H9 (cell line): ENCODE measurements around the gene GLB1L3. TPM values are rescaled to one million over a fixed set of nuclear protein-coding genes. Genes with fewer than 3 reads are reported as not detected.

ENCODE experiments used
- DNase-seq: peaks from one replicate; pipeline ENCODE4 v3.0.0-alpha.2; 2017
- H2AFZ ChIP-seq: one replicate; pipeline ENCODE4 v1.6.1; 2013; ENCODE audit warnings: mild to moderate bottlenecking, low read length, control low read depth, moderate library complexity
- H2AK5ac ChIP-seq: 2 replicates; pipeline ENCODE4 v1.6.1; 2013; ENCODE audit warnings: low read length, control low read depth, mixed read lengths; ENCODE audit not compliant: insufficient read length
- H2BK120ac ChIP-seq: one replicate; pipeline ENCODE4 v1.6.1; 2013; ENCODE audit warnings: low read depth, mild to moderate bottlenecking, low read length, control low read depth, inconsistent platforms; ENCODE audit not compliant: poor library complexity, severe bottlenecking
- H2BK12ac ChIP-seq: 2 replicates; pipeline ENCODE4 v1.6.1; 2013; ENCODE audit warnings: low read length, control low read depth, mixed read lengths, low read depth; ENCODE audit not compliant: insufficient read length
- H2BK15ac ChIP-seq: 2 replicates; pipeline ENCODE4 v1.6.1; 2013; ENCODE audit warnings: low read depth, low read length, control low read depth
- H2BK20ac ChIP-seq: one replicate; pipeline ENCODE4 v1.6.1; 2013; ENCODE audit warnings: low read depth, mild to moderate bottlenecking, low read length, control low read depth, inconsistent platforms; ENCODE audit not compliant: poor library complexity, severe bottlenecking
- H2BK5ac ChIP-seq: 2 replicates; pipeline ENCODE4 v1.6.1; 2013; ENCODE audit warnings: low read length, control low read depth, mixed read lengths; ENCODE audit not compliant: insufficient read length
- H3K14ac ChIP-seq: 2 replicates; pipeline ENCODE4 v1.6.1; 2013; ENCODE audit warnings: low read length, control low read depth; ENCODE audit not compliant: insufficient read depth
- H3K18ac ChIP-seq: 2 replicates; pipeline ENCODE4 v1.6.1; 2013; ENCODE audit warnings: low read depth, mild to moderate bottlenecking, mixed read lengths, low read length, control low read depth; ENCODE audit not compliant: insufficient read length
- H3K23ac ChIP-seq: 2 replicates; pipeline ENCODE4 v1.6.1; 2013; ENCODE audit warnings: low read length, control low read depth, mixed read lengths, low read depth; ENCODE audit not compliant: insufficient read length
- H3K23me2 ChIP-seq: 2 replicates; pipeline ENCODE4 v1.6.1; 2013; ENCODE audit warnings: low read depth, mild to moderate bottlenecking, mixed read lengths, low read length, control low read depth; ENCODE audit not compliant: insufficient read length, poor library complexity, severe bottlenecking
- H3K27ac ChIP-seq: 2 replicates; pipeline ENCODE4 v1.5.1; 2013; ENCODE audit warnings: low read length, control low read depth, mixed read lengths, low read depth; ENCODE audit not compliant: insufficient read length
- H3K27me3 ChIP-seq: 2 replicates; pipeline ENCODE4 v1.6.1; 2013; ENCODE audit warnings: low read length, control low read depth, inconsistent platforms; ENCODE audit not compliant: insufficient read depth
- H3K4ac ChIP-seq: 2 replicates; pipeline ENCODE4 v1.6.1; 2013; ENCODE audit warnings: low read depth, mild to moderate bottlenecking, control low read depth, inconsistent platforms, low read length, moderate library complexity
- H3K4me1 ChIP-seq: 2 replicates; pipeline ENCODE4 v1.6.1; 2013; ENCODE audit warnings: low read length, control low read depth, inconsistent platforms; ENCODE audit not compliant: insufficient read depth
- H3K4me2 ChIP-seq: 2 replicates; pipeline ENCODE4 v1.6.1; 2013; ENCODE audit warnings: low read length, control low read depth, mixed read lengths; ENCODE audit not compliant: insufficient read length, insufficient read depth
- H3K56ac ChIP-seq: 2 replicates; pipeline ENCODE4 v1.6.1; 2013; ENCODE audit warnings: low read depth, mild to moderate bottlenecking, mixed read lengths, low read length, control low read depth; ENCODE audit not compliant: insufficient read length
- H3K79me1 ChIP-seq: 2 replicates; pipeline ENCODE4 v1.6.1; 2013; ENCODE audit warnings: low read depth, mild to moderate bottlenecking, moderate library complexity, low read length, control low read depth, inconsistent platforms; ENCODE audit not compliant: insufficient read depth, poor library complexity, severe bottlenecking
- H3K79me2 ChIP-seq: 2 replicates; pipeline ENCODE4 v1.6.1; 2013; ENCODE audit warnings: low read length, control low read depth, inconsistent platforms; ENCODE audit not compliant: insufficient read depth
- H3K9ac ChIP-seq: 2 replicates; pipeline ENCODE4 v1.6.1; 2013; ENCODE audit warnings: low read length, control low read depth, mixed read lengths; ENCODE audit not compliant: insufficient read length; ENCODE audit errors: extremely low read depth
- H3K9me3 ChIP-seq: one replicate; pipeline ENCODE4 v1.6.1; 2013; ENCODE audit warnings: low read depth, low read length, inconsistent platforms; ENCODE audit not compliant: control insufficient read depth
- H3T11ph ChIP-seq: one replicate; pipeline ENCODE4 v1.6.1; 2013; ENCODE audit warnings: mild to moderate bottlenecking, low read length, control low read depth, inconsistent platforms
- H4K20me1 ChIP-seq: one replicate; pipeline ENCODE4 v1.6.1; 2013; ENCODE audit not compliant: control insufficient read depth, insufficient read length, insufficient read depth
- H4K5ac ChIP-seq: 2 replicates; pipeline ENCODE4 v1.6.1; 2013; ENCODE audit warnings: low read depth, mild to moderate bottlenecking, mixed read lengths, low read length, control low read depth; ENCODE audit not compliant: insufficient read length
- H4K8ac ChIP-seq: replicated peaks from 2 replicates; pipeline ENCODE4 v1.6.1; 2013; ENCODE audit warnings: low read length, control low read depth, mixed read lengths, low read depth; ENCODE audit not compliant: insufficient read length
- H4K91ac ChIP-seq: 2 replicates; pipeline ENCODE4 v1.6.1; 2013; ENCODE audit warnings: low read depth, mild to moderate bottlenecking, moderate library complexity, mixed read lengths, low read length, control low read depth; ENCODE audit not compliant: insufficient read length
- H3K27ac Mint-ChIP-seq, 3 experiments: 2 replicates in 2 of 3; 3 replicates in 1 of 3; pipeline ENCODE4 v1.8.0; 2020 to 2021; ENCODE audit warnings: mixed read lengths in 3 of 3, mild to moderate bottlenecking in 1 of 3, moderate library complexity in 1 of 3
- H3K27me3 Mint-ChIP-seq: 2 replicates; pipeline ENCODE4 v1.8.0; 2021; ENCODE audit warnings: low read depth, mild to moderate bottlenecking, moderate library complexity, mixed read lengths
- H3K36me3 Mint-ChIP-seq, 3 experiments: 2 replicates in 2 of 3; 3 replicates in 1 of 3; pipeline ENCODE4 v1.8.0; 2020 to 2021; ENCODE audit warnings: low read depth in 3 of 3, mixed read lengths in 3 of 3; ENCODE audit not compliant: insufficient read depth in 1 of 3
- H3K4me1 Mint-ChIP-seq, 2 experiments: 2 replicates each; pipeline ENCODE4 v1.8.0; 2020; ENCODE audit warnings: mixed read lengths in 2 of 2
- H3K4me3 Mint-ChIP-seq, 2 experiments: 2 replicates in 1 of 2; 3 replicates in 1 of 2; pipeline ENCODE4 v1.8.0; 2020 to 2021; ENCODE audit warnings: mild to moderate bottlenecking in 2 of 2, mixed read lengths in 2 of 2, moderate library complexity in 1 of 2
- H3K9me3 Mint-ChIP-seq, 2 experiments: 2 replicates in 1 of 2; 3 replicates in 1 of 2; pipeline ENCODE4 v1.8.0; 2020; ENCODE audit warnings: mild to moderate bottlenecking in 2 of 2, mixed read lengths in 2 of 2, moderate library complexity in 1 of 2
- CTCF ChIP-seq: fragments of 200-600 bp; sonication (generic); conservative IDR thresholded peaks from 3 replicates; pipeline ENCODE4 v1.8.0; 2021; ENCODE audit warnings: antibody characterized with exemption, mild to moderate bottlenecking
- WGBS: extraction: QIAGEN DNeasy Blood & Tissue Kit; methylation state at CpG from one replicate; pipeline ENCODE4 v1.1.7; 2013; ENCODE audit warnings: missing lambda C conversion rate, low lambda C conversion rate, mixed read lengths; ENCODE audit not compliant: insufficient read length; ENCODE audit errors: extremely low coverage; 5-methylcytosine and 5-hydroxymethylcytosine counted together
- total RNA-seq: library from RNA; stranded (reverse); gene quantifications from 2 replicates; pipeline ENCODE4 v1.2.1, GENCODE V29; 2021

The GLB1L3 gene
- total RNA-seq, 1 experiment from 2014 or later = 11.2 TPM

- DNase-seq = no peak
- Histone ChIP-seq H4K8ac (no peak overlapping the region), H3K56ac (no peak overlapping the region), H2BK20ac (no peak overlapping the region), H3K79me1 (no peaks in the 10 kb centered on the region), H2BK120ac (no peak overlapping the region), H3K4ac (no peak overlapping the region), H3K9ac (no peak overlapping the region), H3K4me1 (no peaks in the 10 kb centered on the region), H3K9me3 (no peaks in the 10 kb centered on the region), H3K23ac (no peak overlapping the region), H3K23me2 (no peaks in the 10 kb centered on the region), H3K27me3 (no peaks in the 10 kb centered on the region), H3T11ph (no peak overlapping the region), H2BK15ac (no peak overlapping the region), H3K27ac (no peak overlapping the region), H2BK5ac (no peak overlapping the region), H2BK12ac (no peak overlapping the region), H4K5ac (no peak overlapping the region), H3K14ac (no peak overlapping the region), H4K91ac (no peak overlapping the region), H4K20me1 (no peaks in the 10 kb centered on the region), H3K18ac (no peak overlapping the region), H2AFZ (no peak overlapping the region), H3K79me2 (no peaks in the 10 kb centered on the region), H2AK5ac (no peak overlapping the region), H3K4me2 (no peak overlapping the region)
- Mint-ChIP-seq H3K27me3 (no peaks in the 10 kb centered on the region), H3K9me3 (no peaks in the 10 kb centered on the region), H3K4me1 (no peaks in the 10 kb centered on the region; a peak in 1 of 4 replicates), H3K4me3 (no peak overlapping the region), H3K36me3 (peaks cover 5 to 20% (median 6%) of the 10 kb centered on the region in 3 experiments; a peak in 5 of 7 replicates), H3K27ac (no peak overlapping the region)
- TF ChIP-seq CTCF = no peak
- no CpG with 5 or more reads among the region's 3 CpGs for WGBS
Observed at GRCh38 chr11:134235399-134235798, 40.8 kb upstream of the GLB1L3 start.
